GM12878 (cell line): Measurements from ENCODE around the gene PITPNM3.

ENCODE experiments used
- CTCF ChIP-seq, 3 experiments: IDR thresholded peaks in 2 of 3; conservative IDR thresholded peaks in 1 of 3; 2 replicates each; pipeline ENCODE4 v1.5.1; 2011; ENCODE audit warnings: low read depth in 3 of 3, low read length in 3 of 3, mild to moderate bottlenecking in 3 of 3, control low read depth in 2 of 3, moderate library complexity in 2 of 3, inconsistent platforms in 1 of 3, mixed read lengths in 1 of 3; ENCODE audit not compliant: control insufficient read depth in 2 of 3, insufficient read depth in 1 of 3; ENCODE audit errors: extremely low read depth in 1 of 3
- CUX1 ChIP-seq: IDR thresholded peaks from 2 replicates; pipeline ENCODE4 v1.6.1; 2012; ENCODE audit warnings: improper control_type of control experiment, low read depth, low read length; ENCODE audit not compliant: insufficient replicate concordance
- KDM1A ChIP-seq: fragments of 200-600 bp; sonication (generic); IDR thresholded peaks from 2 replicates; pipeline ENCODE4 v1.6.1; 2016; ENCODE audit warnings: borderline replicate concordance
- POLR2A ChIP-seq: IDR thresholded peaks from 2 replicates; pipeline ENCODE4 v1.6.1; 2011; ENCODE audit warnings: low read depth, mild to moderate bottlenecking, low read length

DNA sequence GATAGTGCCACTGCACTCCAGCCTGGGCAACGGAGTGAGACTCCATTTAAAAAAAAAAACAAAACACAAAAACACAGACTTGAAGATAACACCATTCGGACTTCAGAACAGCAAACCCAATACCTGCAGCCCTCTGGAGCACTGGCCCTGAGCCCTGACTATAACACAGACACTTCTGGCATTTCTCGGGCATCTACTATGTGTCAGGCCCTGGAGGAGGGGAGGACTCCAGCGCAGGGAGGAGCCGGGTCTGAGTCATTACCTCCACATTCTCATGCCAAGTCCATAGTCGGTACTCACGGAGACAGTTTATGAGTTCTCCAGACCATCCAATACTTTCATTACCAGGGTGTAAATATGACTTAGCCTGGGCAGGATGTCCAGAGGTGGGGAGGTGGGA is 48.8 kb downstream of the PITPNM3 start:
- TF ChIP-seq CUX1 (no peak), POLR2A (no peak), CTCF (IDR thresholded peaks at IDR 0.05 in 2 of 3, conservative IDR thresholded peaks at IDR 0.05 in 1 of 3; ENCODE audit: control insufficient read depth in 2 of 3, extremely low read depth in 1 of 3, insufficient read depth in 1 of 3, low read depth in 3 of 3, low read length in 3 of 3) (no peak), KDM1A (no peak)
